SU-DHL-6 (cell line): ENCODE data around the gene BIRC3.
A peak's percentile ranks its signal among the peaks of the same experiment; 100 is the strongest.

ENCODE experiments used
- H2AFZ ChIP-seq: fragments of 200-600 bp; sonication (generic); 2 replicates; pipeline ENCODE4 v1.6.1; 2014; ENCODE audit warnings: low read depth, mild to moderate bottlenecking, moderate library complexity, mixed read lengths, antibody characterized with exemption, low read length; ENCODE audit not compliant: severe bottlenecking
- H3F3A ChIP-seq: fragments of 200-600 bp; shearing (Covaris generic); 2 replicates; pipeline ENCODE4 v1.6.0; 2016; ENCODE audit warnings: antibody characterized with exemption, mild to moderate bottlenecking; ENCODE audit not compliant: insufficient read depth
- H3K27ac ChIP-seq: fragments of 200-600 bp; sonication (generic); 2 replicates; pipeline ENCODE4 v1.5.1; 2016; ENCODE audit warnings: low read depth, mild to moderate bottlenecking, low read length, moderate library complexity, mixed read lengths
- H3K27me3 ChIP-seq: fragments of 200-600 bp; sonication (generic), shearing (Covaris generic); 2 replicates; pipeline ENCODE4 v1.6.0; 2014; ENCODE audit warnings: mild to moderate bottlenecking, low read length
- H3K36me3 ChIP-seq: fragments of 200-600 bp; sonication (generic); 2 replicates; pipeline ENCODE4 v1.6.1; 2014; ENCODE audit warnings: mild to moderate bottlenecking, low read length, mixed read lengths
- H3K4me2 ChIP-seq: fragments of 300-600, 200-600 bp; shearing (Covaris generic), sonication (generic); 2 replicates; pipeline ENCODE4 v1.6.0; 2014; ENCODE audit warnings: low read length, low read depth, mild to moderate bottlenecking; ENCODE audit not compliant: poor library complexity, severe bottlenecking
- H3K4me3 ChIP-seq: fragments of 200-600 bp; sonication (generic); 2 replicates; pipeline ENCODE4 v1.5.1; 2014; ENCODE audit warnings: antibody characterized with exemption, low read length, mild to moderate bottlenecking, mixed read lengths; ENCODE audit not compliant: insufficient read depth, poor library complexity, severe bottlenecking
- H3K79me2 ChIP-seq: fragments of 200-600 bp; sonication (generic); 2 replicates; pipeline ENCODE4 v1.6.1; 2014; ENCODE audit warnings: mild to moderate bottlenecking, low read length, moderate library complexity; ENCODE audit not compliant: insufficient read depth
- H3K9ac ChIP-seq: fragments of 200-600 bp; sonication (generic); 2 replicates; pipeline ENCODE4 v1.7.0; 2014; ENCODE audit warnings: mild to moderate bottlenecking, low read length
- H3K9me2 ChIP-seq: fragments of 200-600 bp; sonication (generic); replicated peaks from 2 replicates; pipeline ENCODE4 v1.6.1; 2014; ENCODE audit warnings: low read length; ENCODE audit not compliant: insufficient read depth
- H3K9me3 ChIP-seq: fragments of 200-600 bp; sonication (generic); 2 replicates; pipeline ENCODE4 v1.6.1; 2014; ENCODE audit warnings: low read length, mixed read lengths; ENCODE audit not compliant: insufficient read depth
- H4K20me1 ChIP-seq: fragments of 200-600 bp; sonication (generic); 2 replicates; pipeline ENCODE4 v1.6.1; 2014; ENCODE audit warnings: low read depth, mild to moderate bottlenecking, antibody characterized with exemption, low read length, moderate library complexity, mixed read lengths
- EZH2phosphoT487 ChIP-seq: fragments of 200-600 bp; sonication (generic), shearing (Covaris generic); conservative IDR thresholded peaks from 2 replicates; pipeline ENCODE4 v1.6.1; 2018; ENCODE audit warnings: mild to moderate bottlenecking, antibody characterized with exemption, low read length, moderate library complexity, mixed read lengths
- TF ChIP-seq, protein P1 (sequence below): fragments of 200-600 bp; sonication (generic); IDR thresholded peaks from one replicate; pipeline ENCODE4 v1.5.1; 2017; ENCODE audit warnings: antibody characterized with exemption, mild to moderate bottlenecking, low read length, moderate library complexity; ENCODE audit not compliant: insufficient read depth, poor library complexity, severe bottlenecking

Gene BIRC3

DNA sequence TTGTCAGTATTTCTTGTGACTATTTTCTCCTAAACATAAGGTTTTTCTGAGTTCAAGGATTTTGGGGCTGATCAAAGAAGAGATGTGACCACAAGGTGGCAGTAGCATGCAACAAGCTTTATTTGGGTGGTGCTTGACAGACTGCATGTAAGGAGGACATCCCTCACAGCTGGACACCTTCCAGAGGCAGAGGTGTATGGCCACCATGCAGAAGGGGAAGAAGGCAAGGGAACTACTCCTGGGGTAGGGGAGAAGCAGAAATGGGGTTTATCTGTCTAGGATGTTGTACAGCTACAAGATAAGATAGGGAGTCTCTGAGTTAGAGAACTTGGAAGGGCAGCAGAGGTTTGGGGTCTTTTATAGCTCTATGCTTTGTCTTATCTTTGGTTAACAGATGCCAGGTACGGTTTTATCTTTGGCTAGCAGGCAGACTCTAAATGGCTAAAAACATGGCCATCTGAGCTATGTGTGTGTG, 24.6 kb downstream of the BIRC3 start:
- Histone ChIP-seq H3F3A (peaks cover 47% of the 10 kb centered on the region), H4K20me1 (no peaks in the 10 kb centered on the region), H3K4me2 (no peak overlapping the region), H3K27ac (no peak overlapping the region), H3K9ac (no peak overlapping the region), H3K9me3 (no peaks in the 10 kb centered on the region), H3K27me3 (no peaks in the 10 kb centered on the region), H3K36me3 (peaks cover 13% of the 10 kb centered on the region), H3K4me3 (no peak overlapping the region), H3K79me2 (no peaks in the 10 kb centered on the region), H2AFZ (no peak overlapping the region), H3K9me2 (no peaks in the 10 kb centered on the region)
- TF ChIP-seq, protein P1, sequence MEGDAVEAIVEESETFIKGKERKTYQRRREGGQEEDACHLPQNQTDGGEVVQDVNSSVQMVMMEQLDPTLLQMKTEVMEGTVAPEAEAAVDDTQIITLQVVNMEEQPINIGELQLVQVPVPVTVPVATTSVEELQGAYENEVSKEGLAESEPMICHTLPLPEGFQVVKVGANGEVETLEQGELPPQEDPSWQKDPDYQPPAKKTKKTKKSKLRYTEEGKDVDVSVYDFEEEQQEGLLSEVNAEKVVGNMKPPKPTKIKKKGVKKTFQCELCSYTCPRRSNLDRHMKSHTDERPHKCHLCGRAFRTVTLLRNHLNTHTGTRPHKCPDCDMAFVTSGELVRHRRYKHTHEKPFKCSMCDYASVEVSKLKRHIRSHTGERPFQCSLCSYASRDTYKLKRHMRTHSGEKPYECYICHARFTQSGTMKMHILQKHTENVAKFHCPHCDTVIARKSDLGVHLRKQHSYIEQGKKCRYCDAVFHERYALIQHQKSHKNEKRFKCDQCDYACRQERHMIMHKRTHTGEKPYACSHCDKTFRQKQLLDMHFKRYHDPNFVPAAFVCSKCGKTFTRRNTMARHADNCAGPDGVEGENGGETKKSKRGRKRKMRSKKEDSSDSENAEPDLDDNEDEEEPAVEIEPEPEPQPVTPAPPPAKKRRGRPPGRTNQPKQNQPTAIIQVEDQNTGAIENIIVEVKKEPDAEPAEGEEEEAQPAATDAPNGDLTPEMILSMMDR, result peak; percentile 88
- no peak for TF ChIP-seq EZH2phosphoT487

DNA sequence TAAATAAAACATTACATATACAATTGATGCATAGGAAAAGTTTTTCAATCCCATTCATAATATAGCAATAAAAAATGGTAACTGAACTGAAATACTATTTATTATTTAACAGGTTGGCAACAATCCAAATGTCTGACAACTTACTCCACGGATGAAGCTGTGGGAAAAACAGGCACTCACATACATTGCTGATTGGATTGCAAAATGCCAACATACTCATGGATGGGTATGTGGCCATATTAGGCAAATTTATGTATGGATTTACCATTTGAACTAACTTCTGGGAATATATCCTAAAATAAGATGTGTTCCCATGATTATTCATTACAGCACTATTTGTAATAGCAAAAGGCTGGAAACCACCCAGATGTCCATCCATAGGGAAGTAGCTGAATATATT, 26.5 kb downstream of the BIRC3 start:
- Histone ChIP-seq H3K4me2 (no peak overlapping the region), H3K79me2 (peaks cover 16% of the 10 kb centered on the region), H3F3A (peaks cover 28% of the 10 kb centered on the region), H3K9me3 (no peaks in the 10 kb centered on the region), H4K20me1 (no peaks in the 10 kb centered on the region), H3K36me3 (no peaks in the 10 kb centered on the region), H3K9ac (no peak overlapping the region), H3K9me2 (no peaks in the 10 kb centered on the region), H3K4me3 (no peak overlapping the region), H3K27ac (no peak overlapping the region), H2AFZ (no peak overlapping the region), H3K27me3 (no peaks in the 10 kb centered on the region)
- TF ChIP-seq EZH2phosphoT487, result no peak
- TF ChIP-seq, protein P1, result no peak

DNA sequence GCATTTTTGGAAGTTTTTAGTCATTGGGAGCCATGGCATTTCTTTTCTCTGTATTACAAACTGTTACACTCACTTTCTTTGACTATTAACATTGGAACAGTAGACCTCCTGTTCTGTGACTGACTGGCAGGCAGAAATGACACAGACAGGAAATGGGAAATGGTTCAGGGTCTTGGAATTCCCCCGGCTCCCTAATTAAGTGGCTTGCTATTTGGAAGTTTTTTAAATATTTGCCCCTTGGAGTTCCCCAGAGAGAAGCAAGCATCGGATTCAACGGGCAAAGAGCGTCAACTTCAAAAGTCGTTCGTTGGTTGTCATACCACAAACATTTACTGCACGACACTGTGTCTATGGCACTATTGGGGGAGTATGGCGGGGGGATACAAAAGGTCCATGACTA, 28.6 kb downstream of the BIRC3 start:
- Histone ChIP-seq H3K9me3 (no peaks in the 10 kb centered on the region), H3K27me3 (no peaks in the 10 kb centered on the region), H3F3A (peaks cover 7% of the 10 kb centered on the region; the same call in 1 of the 2 replicates), H3K9ac (peak overlapping the region; percentile 72), H3K36me3 (peaks cover 4% of the 10 kb centered on the region; the same call in 1 of the 2 replicates), H3K4me2 (peak overlapping the region; percentile 89), H3K4me3 (peak overlapping the region; percentile 91), H4K20me1 (no peaks in the 10 kb centered on the region), H3K27ac (no peak overlapping the region), H3K79me2 (peaks cover 33% of the 10 kb centered on the region), H2AFZ (no peak overlapping the region), H3K9me2 (no peaks in the 10 kb centered on the region)
- TF ChIP-seq EZH2phosphoT487, result no peak
- TF ChIP-seq, protein P1, result no peak

DNA sequence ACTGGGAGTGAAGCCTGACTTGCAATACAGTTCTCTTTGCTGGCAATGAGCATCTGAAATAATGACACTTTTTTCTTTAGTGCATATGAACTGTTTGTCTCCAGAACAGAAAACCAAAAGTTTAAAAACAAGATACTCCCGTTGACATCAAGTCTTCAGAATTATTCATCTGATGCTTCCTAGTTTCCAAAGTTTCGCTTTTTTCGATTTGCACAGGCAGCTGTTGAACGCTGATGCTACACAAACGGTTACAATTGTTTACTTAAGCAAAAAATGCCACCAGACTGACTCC, 29.1 kb downstream of the BIRC3 start:
- Histone ChIP-seq H3K9ac (peak overlapping the region; percentile 72), H3F3A (peaks cover 5% of the 10 kb centered on the region; the same call in 1 of the 2 replicates), H3K4me3 (peak overlapping the region; percentile 91), H3K9me2 (no peaks in the 10 kb centered on the region), H4K20me1 (no peaks in the 10 kb centered on the region), H3K4me2 (peak overlapping the region; percentile 89), H3K27ac (peak overlapping the region; percentile 56), H2AFZ (peak overlapping the region; percentile 49), H3K36me3 (peaks cover 4% of the 10 kb centered on the region; the same call in 1 of the 2 replicates), H3K79me2 (peaks cover 33% of the 10 kb centered on the region), H3K27me3 (no peaks in the 10 kb centered on the region), H3K9me3 (no peaks in the 10 kb centered on the region)
- no peak for TF ChIP-seq EZH2phosphoT487
- TF ChIP-seq, protein P1, result no peak
